ENCODE results near the gene TFDP2. TPM values are rescaled to one million over a fixed set of nuclear protein-coding genes. Genes with fewer than 3 reads are reported as not detected.

The TFDP2 gene
- total RNA-seq, 2 donors from 2014 or later = 62.7 to 76.4 TPM

- Mint-ChIP-seq H3K27ac (no peak overlapping the region), H3K4me3 (no peak overlapping the region), H3K27me3 (ENCODE audit: insufficient read depth) (no peaks in the 10 kb centered on the region), H3K36me3 (ENCODE audit: low read depth) (no peaks in the 10 kb centered on the region), H3K9me3 (no peaks in the 10 kb centered on the region), H3K4me1 (peaks cover 2% of the 10 kb centered on the region)
- DNase-seq = no peak
- WGBS, 2 experiments (ENCODE audit: insufficient coverage in 1 of 2, insufficient read length in 1 of 2) = 94 to 100% methylated on average over 2 of the region's 2 CpGs
- no peak overlapping the region for H3K9ac ChIP-seq (ENCODE audit: extremely low read depth, low read length, poor library complexity, severe bottlenecking)
- no peaks in the 10 kb centered on the region for H3K27me3 ChIP-seq (ENCODE audit: control insufficient read depth, insufficient read depth, low read length, poor library complexity, severe bottlenecking)
- H3K4me3 ChIP-seq (ENCODE audit: low read length) = no peak overlapping the region
- TF ChIP-seq CTCF (conservative IDR thresholded peaks at IDR 0.05) = no peak
- no peaks in the 10 kb centered on the region for H3K36me3 ChIP-seq (ENCODE audit: control insufficient read depth, insufficient read depth, low read length)
- H3K9me3 ChIP-seq (ENCODE audit: control insufficient read depth, low read length) = no peaks in the 10 kb centered on the region
- no peak overlapping the region for H3K27ac ChIP-seq (ENCODE audit: low read depth, low read length)
- H3K4me1 ChIP-seq (ENCODE audit: control insufficient read depth, insufficient read depth, low read length) = no peaks in the 10 kb centered on the region
These were observed 25.1 kb downstream of the TFDP2 start for GRCh38 chr3:142124243-142124642.

- H3K9ac ChIP-seq (ENCODE audit: extremely low read depth, low read length, poor library complexity, severe bottlenecking) = no peak overlapping the region
- peak overlapping the region; percentile 29 for H3K27ac ChIP-seq (ENCODE audit: low read depth, low read length)
- no peaks in the 10 kb centered on the region for H3K27me3 ChIP-seq (ENCODE audit: control insufficient read depth, insufficient read depth, low read length, poor library complexity, severe bottlenecking)
- Mint-ChIP-seq H3K27ac (no peak overlapping the region), H3K9me3 (no peaks in the 10 kb centered on the region), H3K4me3 (no peak overlapping the region), H3K27me3 (ENCODE audit: insufficient read depth) (no peaks in the 10 kb centered on the region), H3K4me1 (peaks cover 5% of the 10 kb centered on the region), H3K36me3 (ENCODE audit: low read depth) (peaks cover 2% of the 10 kb centered on the region)
- 89 to 100% methylated on average over 1 to 3 of the region's 3 CpGs for WGBS, 2 experiments (ENCODE audit: insufficient coverage in 1 of 2, insufficient read length in 1 of 2)
- no peak overlapping the region for H3K4me3 ChIP-seq (ENCODE audit: low read length)
- no peaks in the 10 kb centered on the region for H3K4me1 ChIP-seq (ENCODE audit: control insufficient read depth, insufficient read depth, low read length)
- DNase-seq = no peak
- H3K9me3 ChIP-seq (ENCODE audit: control insufficient read depth, low read length) = no peaks in the 10 kb centered on the region
- TF ChIP-seq CTCF (conservative IDR thresholded peaks at IDR 0.05) = no peak
- H3K36me3 ChIP-seq (ENCODE audit: control insufficient read depth, insufficient read depth, low read length) = no peaks in the 10 kb centered on the region
These were observed 28.6 kb downstream of the TFDP2 start for GRCh38 chr3:142120707-142121106.

- H3K4me3 ChIP-seq (ENCODE audit: low read length) = no peak overlapping the region
- H3K9me3 Mint-ChIP-seq = no peaks in the 10 kb centered on the region
- no peak overlapping the region for H3K27ac ChIP-seq (ENCODE audit: low read depth, low read length)
- WGBS, 2 experiments (ENCODE audit: insufficient coverage in 1 of 2, insufficient read length in 1 of 2) = 89 to 96% methylated on average over 3 of the region's 3 CpGs
- H3K36me3 Mint-ChIP-seq (ENCODE audit: low read depth) = peaks cover 3% of the 10 kb centered on the region
- H3K27me3 Mint-ChIP-seq (ENCODE audit: insufficient read depth) = no peaks in the 10 kb centered on the region
- H3K4me1 Mint-ChIP-seq = peaks cover 5% of the 10 kb centered on the region
- no peak overlapping the region for H3K9ac ChIP-seq (ENCODE audit: extremely low read depth, low read length, poor library complexity, severe bottlenecking)
- H3K27me3 ChIP-seq (ENCODE audit: control insufficient read depth, insufficient read depth, low read length, poor library complexity, severe bottlenecking) = no peaks in the 10 kb centered on the region
- H3K27ac Mint-ChIP-seq = no peak overlapping the region
- no peak overlapping the region for H3K4me3 Mint-ChIP-seq
- no peak for DNase-seq
- H3K9me3 ChIP-seq (ENCODE audit: control insufficient read depth, low read length) = no peaks in the 10 kb centered on the region
- no peaks in the 10 kb centered on the region for H3K36me3 ChIP-seq (ENCODE audit: control insufficient read depth, insufficient read depth, low read length)
- H3K4me1 ChIP-seq (ENCODE audit: control insufficient read depth, insufficient read depth, low read length) = no peaks in the 10 kb centered on the region
- no peak for TF ChIP-seq CTCF (conservative IDR thresholded peaks at IDR 0.05)
These were observed 30.4 kb downstream of the TFDP2 start for GRCh38 chr3:142118911-142119310.

Data from endodermal cell (in vitro differentiated cells).